ENCODE data around the gene MTMR11.
A peak's percentile ranks its signal among the peaks of the same experiment; 100 is the strongest.

Gene MTMR11

GRCh38 chr1:149933208-149933607 lies 3.5 kb downstream of the MTMR11 start:
- no peak for DNase-seq

DNA sequence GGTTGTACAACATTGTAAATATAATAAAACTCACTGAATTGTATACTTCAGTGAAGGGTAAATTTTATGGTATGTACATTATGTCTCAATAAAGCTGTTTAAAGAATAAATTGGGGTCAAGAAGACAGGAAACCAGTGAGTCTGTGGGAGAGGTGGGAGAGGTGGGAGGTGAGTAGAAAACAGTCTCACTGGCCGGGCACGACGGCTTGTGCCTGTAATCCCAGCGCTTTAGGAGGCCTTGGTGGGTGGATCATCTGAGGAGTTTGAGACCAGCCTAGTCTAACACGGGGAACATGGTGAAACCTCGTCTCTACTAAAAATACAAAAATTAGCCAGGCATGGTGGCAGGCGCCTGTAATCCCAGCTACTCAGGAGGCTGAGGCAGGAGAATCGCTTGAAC lies 4.2 kb downstream of the MTMR11 start:
- no peak for DNase-seq

GRCh38 chr1:149931212-149931790 lies 5.4 kb downstream of the MTMR11 start:
- no peak for DNase-seq

DNA sequence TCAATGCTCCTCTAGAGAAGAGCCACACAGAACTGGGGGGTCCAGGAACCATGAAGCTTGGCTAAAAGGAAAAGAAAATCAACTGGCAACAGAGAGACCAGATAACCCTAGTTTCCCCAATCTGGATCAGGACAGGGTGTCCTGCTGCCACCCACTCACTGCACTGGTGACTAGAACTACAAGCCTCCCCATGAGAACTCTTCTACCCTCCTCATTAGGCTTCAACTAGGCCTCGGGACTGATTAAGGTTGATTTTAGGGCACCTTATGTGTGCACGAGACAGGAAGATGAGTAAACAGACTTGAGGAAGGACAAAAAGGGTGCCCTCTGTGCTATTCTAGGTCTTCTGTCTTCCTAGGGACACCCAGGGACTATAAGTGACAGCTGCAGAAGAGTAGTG lies 6.8 kb downstream of the MTMR11 start:
- no peak for DNase-seq

- no peak for DNase-seq
Measured at GRCh38 chr1:149928401-149928724, 8.3 kb downstream of the MTMR11 start.

GRCh38 chr1:149927563-149928400 lies 8.9 kb downstream of the MTMR11 start, which contains the start of gene SF3B4:
Gene SF3B4, minus strand, starts transcription at chr1:149927803. Its CDS starts 44 bp downstream, at chr1:149927759.
- DNase-seq = peak; percentile 89 to 90

- DNase-seq = no peak
Measured at GRCh38 chr1:149927056-149927562, 9.6 kb downstream of the MTMR11 start.

GRCh38 chr1:149926296-149926695 lies 10.4 kb downstream of the MTMR11 start:
- DNase-seq = no peak

DNA sequence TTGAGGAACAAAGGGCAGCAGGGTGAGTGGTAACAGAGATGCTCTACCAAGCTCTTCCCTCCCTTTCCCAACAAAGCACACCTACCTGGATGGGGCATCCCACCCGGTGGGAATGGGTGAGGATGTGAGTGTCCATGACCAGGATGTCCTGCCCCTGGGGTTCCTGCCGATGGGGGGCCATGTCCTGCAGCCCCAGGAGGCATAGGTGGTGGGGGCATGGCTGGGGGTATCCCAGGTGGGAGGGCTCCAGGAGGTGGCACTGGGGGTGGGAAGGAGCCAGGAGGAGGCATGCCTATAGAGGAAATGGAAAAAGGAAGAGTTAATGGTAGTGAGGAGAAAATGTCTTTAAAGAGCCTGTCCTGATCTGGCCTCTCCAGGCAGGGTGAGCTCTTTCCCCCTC lies 10.9 kb downstream of the MTMR11 start:
- DNase-seq = no peak

DNA sequence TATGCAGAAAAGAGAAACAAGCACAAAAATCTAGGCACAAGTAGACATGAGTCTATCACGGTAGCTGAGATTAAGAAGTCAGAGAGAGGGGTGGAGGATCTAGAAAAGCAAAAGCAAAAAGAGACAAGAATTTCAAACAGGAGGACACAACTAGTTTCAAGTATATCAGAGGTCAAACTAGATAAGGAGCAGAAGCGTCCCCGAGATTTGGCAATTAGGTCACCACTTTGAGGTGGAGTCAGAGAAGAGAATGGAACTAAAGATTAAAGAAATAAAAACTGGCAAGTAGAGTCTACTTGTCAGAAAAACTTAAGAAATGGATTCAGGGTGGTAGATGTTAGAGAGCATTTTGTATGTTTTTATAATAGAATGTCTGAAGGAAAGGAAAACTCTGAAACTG lies 11.3 kb downstream of the MTMR11 start:
- no peak for DNase-seq

DNA sequence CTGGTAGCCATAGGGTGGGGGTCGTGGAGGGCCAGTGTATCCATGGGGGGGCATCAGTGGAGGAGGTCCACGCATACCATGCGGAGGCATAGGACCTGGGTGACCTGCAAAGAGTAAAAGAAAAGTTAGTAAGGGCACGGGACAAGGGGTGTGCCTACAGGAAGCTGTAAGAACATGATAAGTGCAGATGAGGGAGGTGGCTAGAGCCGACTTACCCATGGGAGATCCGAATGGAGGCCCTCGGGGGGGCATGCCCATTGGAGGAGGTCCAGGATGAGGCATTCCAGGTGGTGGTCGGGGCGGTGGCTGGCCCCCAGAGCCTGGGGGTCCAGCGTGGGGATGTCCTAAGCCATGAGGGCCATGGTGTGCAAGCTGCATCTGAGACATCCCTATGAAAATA lies 13.1 kb downstream of the MTMR11 start:
- no peak for DNase-seq

- DNase-seq = peak in 1 of 2 donors; percentile 39
Measured at GRCh38 chr1:149917571-149918144, 19.0 kb downstream of the MTMR11 start, which contains the start of gene SV2A. Gene SV2A, minus strand, starts transcription at chr1:149917844. Its CDS starts 4,004 bp downstream, at chr1:149913840.

DNA sequence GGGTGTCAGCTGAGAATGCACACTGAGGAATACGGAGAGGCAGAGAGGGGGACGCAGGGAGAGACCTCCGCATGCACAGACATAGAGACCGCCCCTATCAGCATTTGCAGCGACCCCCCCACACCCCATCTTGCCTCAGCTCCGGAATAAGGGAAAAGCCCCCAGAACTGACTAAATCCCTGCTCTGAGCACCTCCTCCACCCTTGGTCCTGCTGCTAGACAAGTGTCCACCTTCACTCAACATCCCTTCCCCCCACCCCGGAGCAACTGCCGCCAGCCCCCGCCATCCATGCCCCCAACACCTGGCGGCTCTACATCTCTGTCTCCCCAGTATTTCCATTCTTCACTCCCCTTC lies 19.8 kb downstream of the MTMR11 start:
- no peak for DNase-seq

DNA sequence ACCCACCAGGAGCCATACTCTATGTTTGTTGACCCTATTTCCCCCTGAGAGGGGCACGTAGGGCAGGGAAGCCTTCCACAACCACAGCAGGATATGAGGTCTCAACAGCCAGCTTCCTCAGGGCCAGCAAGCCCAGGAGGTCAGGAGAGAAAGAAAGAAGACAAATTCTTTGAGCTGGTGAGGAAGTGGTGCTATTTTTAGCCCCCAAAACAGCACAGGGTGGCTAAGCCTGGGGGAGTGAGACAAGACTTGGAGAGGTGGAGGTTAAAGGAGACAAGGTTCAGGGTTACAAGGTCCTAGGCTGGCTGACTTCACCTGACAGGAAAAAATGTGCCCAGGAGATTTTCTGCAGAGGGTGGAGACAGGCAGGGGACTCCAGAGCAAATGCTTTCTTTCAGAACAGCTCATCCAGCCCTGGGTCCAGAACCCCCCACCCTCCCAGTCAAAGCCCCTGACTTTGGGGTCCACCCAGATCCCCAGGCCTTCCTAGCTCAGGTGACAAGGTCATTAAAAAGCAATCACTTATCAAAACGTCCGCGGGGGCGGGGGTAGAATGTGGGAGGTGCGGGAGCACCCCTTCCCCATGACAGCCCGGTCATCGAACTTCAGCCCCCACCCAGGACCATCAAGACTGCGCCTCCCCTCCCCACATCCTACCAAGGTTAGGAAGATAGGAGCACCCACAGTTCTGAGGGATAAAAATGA lies 20.3 kb downstream of the MTMR11 start:
- no peak for DNase-seq

DNA sequence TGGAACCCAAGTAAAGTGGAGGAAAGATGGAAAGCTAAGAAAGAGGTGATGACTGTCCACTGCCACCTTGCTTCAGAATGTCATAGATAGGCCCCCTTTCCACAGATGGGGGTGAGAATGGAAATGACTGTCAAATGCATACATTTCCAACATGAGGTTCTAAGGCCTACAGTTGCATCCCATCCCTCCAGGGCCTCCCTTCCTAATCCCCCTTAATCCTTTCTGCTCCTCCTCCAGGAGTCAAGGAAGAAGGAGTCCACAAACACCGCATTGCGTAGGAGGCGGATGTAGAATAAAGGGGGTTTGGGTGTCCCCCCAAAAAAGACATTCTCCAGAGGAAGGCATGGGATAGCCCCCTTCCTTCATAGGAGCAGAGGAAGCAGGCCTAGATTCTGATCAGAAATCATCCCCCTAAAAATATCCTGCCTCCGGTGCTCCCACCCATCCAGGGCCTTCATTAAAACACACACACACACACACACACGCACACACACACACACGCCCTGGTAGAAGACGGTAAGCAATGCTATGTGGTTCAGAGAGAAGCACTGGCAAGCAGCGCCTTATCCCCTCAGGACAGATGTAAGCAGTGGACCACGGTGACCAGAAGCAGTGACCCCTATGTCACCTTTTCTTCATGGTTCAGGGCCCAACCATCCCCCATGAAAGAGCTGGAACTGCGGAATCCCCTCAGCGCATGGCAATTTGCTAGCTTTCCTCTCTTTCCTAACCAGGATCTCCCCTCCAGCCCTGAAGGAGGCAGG lies 21.1 kb downstream of the MTMR11 start:
- DNase-seq = no peak

DNA sequence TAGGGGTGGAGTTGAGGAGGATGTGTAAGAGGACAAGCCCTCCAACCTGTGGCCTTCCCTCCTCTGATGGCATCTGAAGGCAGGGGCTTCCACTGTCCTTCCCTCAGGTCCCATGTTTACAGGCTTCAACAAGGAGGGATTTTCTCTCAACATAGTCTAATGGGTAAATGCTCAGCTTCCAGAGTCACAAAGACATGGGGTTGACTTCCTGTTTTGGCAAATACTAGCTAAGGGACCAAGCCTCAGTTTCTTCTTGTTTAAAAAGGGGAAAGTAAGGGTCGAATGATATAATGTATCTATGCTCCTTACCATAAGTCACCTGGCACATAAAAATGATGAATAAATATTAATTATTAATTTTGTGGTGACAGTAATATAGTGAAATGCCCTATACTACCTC lies 22.1 kb downstream of the MTMR11 start:
- no peak for DNase-seq

- no peak for DNase-seq
Measured at GRCh38 chr1:149906570-149907075, 30.1 kb downstream of the MTMR11 start.

- DNase-seq = no peak
Measured at GRCh38 chr1:149903836-149904491, 32.7 kb downstream of the MTMR11 start.

- DNase-seq = peak; percentile 74 to 76
Measured at GRCh38 chr1:149899460-149900284, 37.0 kb downstream of the MTMR11 start, which contains the start of gene BOLA1. Gene BOLA1, plus strand, starts transcription at chr1:149899568. Its CDS starts 492 bp downstream, at chr1:149900060.

DNA sequence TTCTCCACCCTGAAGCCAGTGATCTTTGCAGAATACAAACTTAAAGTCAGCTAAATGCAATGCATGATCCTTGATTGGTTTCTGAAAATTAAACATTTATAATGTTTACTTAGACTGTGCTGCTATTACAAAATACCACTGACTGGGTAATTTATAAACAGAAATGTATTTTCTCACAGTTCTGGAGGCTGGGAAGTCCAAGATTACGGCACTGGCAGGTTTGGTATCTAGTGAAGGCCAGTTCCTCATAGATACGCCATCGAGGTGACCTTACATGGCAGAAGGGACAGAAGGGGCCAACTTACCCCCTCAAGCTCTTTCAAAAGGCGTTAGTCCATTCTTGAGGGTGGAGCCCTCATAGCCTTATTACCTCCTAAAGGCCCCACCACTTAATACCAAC lies 40.1 kb downstream of the MTMR11 start:
- no peak for DNase-seq

- DNase-seq = no peak
Measured at GRCh38 chr1:149888999-149889289, 47.7 kb downstream of the MTMR11 start.
